ENCODE data around the gene SPATA31C2. TPM values are rescaled to one million over a fixed set of nuclear protein-coding genes. Genes with fewer than 3 reads are reported as not detected.
"Not testable (repeated sequence)": the region's sequence is repeated elsewhere in the genome, so short reads cannot be mapped to it uniquely, and the experiment has no call there.

The SPATA31C2 gene
- not detected for total RNA-seq

DNA sequence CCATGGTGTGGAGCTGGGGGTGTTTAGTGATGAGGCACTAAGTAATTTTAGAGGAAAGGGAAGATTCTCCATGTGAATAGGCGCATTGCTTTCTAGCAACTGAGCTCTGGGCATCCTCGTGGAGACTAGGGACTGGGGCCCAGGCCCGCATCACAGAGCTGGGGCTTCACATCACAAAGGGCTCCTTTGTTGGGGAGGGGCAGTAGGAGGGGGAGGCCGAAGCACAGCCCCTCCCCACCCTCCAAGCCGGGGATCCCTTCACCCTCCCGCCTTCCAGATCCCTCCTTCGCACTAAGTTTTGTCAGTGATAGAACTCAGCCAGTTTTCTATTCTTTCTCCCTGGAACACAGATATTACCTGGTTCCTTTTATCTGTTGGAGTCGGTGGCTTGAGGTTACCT, at the start of gene SPATA31C2:
Gene SPATA31C2 (minus strand): TSS at position 101 of the 400 bp plus-strand sequence. CDS start 29 bp downstream, at position 72.
- H3K9me3 ChIP-seq; intact Hi-C loops (cut with DNase I; ENCODE audit: low total_unique reads); H3K4me3 ChIP-seq; H3K27ac ChIP-seq; H3K27me3 ChIP-seq; H3K36me3 ChIP-seq; H3K4me1 ChIP-seq; DNase-seq (ENCODE audit: low spot score in 2 of 2): not testable (repeated sequence)

- no peaks in the 10 kb centered on the region for H3K36me3 ChIP-seq
- no peaks in the 10 kb centered on the region for H3K27me3 ChIP-seq
- intact Hi-C loops (cut with DNase I; ENCODE audit: low total_unique reads): no loop called here
- H3K27ac ChIP-seq: no peak overlapping the region
- no peak overlapping the region for H3K4me3 ChIP-seq
- no peaks in the 10 kb centered on the region for H3K4me1 ChIP-seq
- H3K9me3 ChIP-seq: no peaks in the 10 kb centered on the region
- TF ChIP-seq CTCF (IDR thresholded peaks at IDR 0.05) (no peak), POLR2AphosphoS5 (IDR thresholded peaks at IDR 0.05) (no peak), POLR2A (IDR thresholded peaks at IDR 0.05) (no peak)
- no peak for DNase-seq (ENCODE audit: low spot score in 2 of 2)
These were observed 49.4 kb upstream of the SPATA31C2 start for GRCh38 chr9:88187631-88188030.

- DNase-seq (ENCODE audit: low spot score in 2 of 2): no peak
- Histone ChIP-seq H3K27ac (no peak overlapping the region), H3K27me3 (no peaks in the 10 kb centered on the region), H3K9me3 (no peaks in the 10 kb centered on the region), H3K36me3 (no peaks in the 10 kb centered on the region), H3K4me1 (no peaks in the 10 kb centered on the region), H3K4me3 (no peak overlapping the region)
- TF ChIP-seq CTCF (IDR thresholded peaks at IDR 0.05) (no peak), POLR2AphosphoS5 (IDR thresholded peaks at IDR 0.05) (no peak), POLR2A (IDR thresholded peaks at IDR 0.05) (no peak)
- intact Hi-C loops (cut with DNase I; ENCODE audit: low total_unique reads): no loop called here
These were observed 48.3 kb upstream of the SPATA31C2 start for GRCh38 chr9:88186495-88187110.

DNA sequence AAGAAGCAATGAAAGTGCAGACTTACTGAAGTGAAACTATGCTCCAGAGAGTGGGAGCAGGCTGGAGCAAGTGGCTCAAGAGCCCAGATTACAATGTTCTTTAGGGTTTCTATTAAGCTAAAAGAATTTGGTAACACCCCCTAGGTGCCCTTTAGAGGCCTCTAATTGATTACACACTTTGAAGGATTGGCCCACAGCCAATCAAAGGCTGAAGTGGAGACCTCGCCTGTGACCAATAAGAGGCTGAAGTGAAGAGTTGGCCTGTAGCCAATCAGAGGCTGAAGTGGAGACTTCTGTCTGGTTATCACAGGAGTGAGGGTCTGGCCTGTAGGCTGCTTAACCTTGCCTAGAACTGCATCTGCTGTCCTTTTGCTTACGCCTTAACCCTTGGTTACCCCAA, 46.7 kb upstream of the SPATA31C2 start:
- Histone ChIP-seq H3K27ac (no peak overlapping the region), H3K4me3 (no peak overlapping the region), H3K4me1 (no peaks in the 10 kb centered on the region), H3K36me3 (no peaks in the 10 kb centered on the region), H3K27me3 (no peaks in the 10 kb centered on the region), H3K9me3 (no peaks in the 10 kb centered on the region)
- intact Hi-C loops (cut with DNase I; ENCODE audit: low total_unique reads): no loop called here
- no peak for TF ChIP-seq CTCF (IDR thresholded peaks at IDR 0.05)
- TF ChIP-seq POLR2A (IDR thresholded peaks at IDR 0.05): no peak
- TF ChIP-seq POLR2AphosphoS5 (IDR thresholded peaks at IDR 0.05): no peak
- no peak for DNase-seq (ENCODE audit: low spot score in 2 of 2)

DNA sequence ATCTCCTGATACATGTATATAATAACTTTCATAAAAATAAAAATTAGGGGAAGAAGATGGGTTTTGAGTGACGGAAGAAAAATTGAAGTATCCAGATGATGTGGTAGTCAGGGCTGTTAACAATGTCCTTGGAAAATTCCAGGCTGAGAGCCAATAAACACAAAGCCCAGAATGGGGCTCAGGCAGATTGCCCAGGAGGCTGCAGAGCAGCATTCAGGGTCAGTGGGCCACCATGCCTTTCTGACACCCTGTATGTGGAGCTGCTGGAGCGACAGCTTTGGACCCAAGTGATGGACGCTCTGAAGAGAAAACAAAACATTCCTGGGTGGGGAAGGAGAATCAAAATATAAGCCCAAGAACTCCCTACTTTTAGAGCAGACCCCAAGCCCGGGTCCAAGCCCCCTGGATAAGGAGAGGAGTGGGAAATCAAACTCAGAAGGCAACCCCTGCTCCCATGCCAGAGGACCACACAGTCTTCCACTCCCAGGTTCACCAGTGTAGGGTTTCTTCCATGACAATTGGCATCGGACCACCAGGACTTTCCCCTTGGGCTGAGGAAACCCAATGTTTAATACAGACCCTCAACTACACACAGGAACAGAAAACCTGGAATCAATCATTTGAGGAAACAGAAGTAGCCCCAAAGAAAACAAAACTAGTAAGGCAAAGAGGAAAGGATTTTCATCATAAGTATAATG, 45.7 kb upstream of the SPATA31C2 start:
- TF ChIP-seq CTCF (IDR thresholded peaks at IDR 0.05): no peak
- no peak for TF ChIP-seq POLR2A (IDR thresholded peaks at IDR 0.05)
- no peak for TF ChIP-seq POLR2AphosphoS5 (IDR thresholded peaks at IDR 0.05)
- no peak overlapping the region for H3K4me3 ChIP-seq
- H3K27ac ChIP-seq: no peak overlapping the region
- no peaks in the 10 kb centered on the region for H3K27me3 ChIP-seq
- DNase-seq (ENCODE audit: low spot score in 2 of 2): no peak
- no peaks in the 10 kb centered on the region for H3K36me3 ChIP-seq
- no peaks in the 10 kb centered on the region for H3K4me1 ChIP-seq
- H3K9me3 ChIP-seq: no peaks in the 10 kb centered on the region
- intact Hi-C loops (cut with DNase I; ENCODE audit: low total_unique reads): no loop called here
